HL-60 (cell line): ENCODE results near the gene WDR90.

Source experiments
- CTCF ChIP-seq: IDR thresholded peaks from one replicate; pipeline ENCODE4 v1.5.1; 2011; ENCODE audit warnings: low read length, control low read depth, inconsistent platforms; ENCODE audit not compliant: insufficient read depth
- POLR2AphosphoS5 ChIP-seq: IDR thresholded peaks from 2 replicates; pipeline ENCODE4 v1.6.1; 2012; ENCODE audit warnings: low read depth

- TF ChIP-seq CTCF (no peak), POLR2AphosphoS5 (no peak; the same call in none of the 2 replicates)
These were observed 3.1 kb upstream of the WDR90 start for GRCh38 chr16:645852-646678.
